Uterus (tissue), 2 donors: Measurements from ENCODE around the gene CDON.

Source experiments
- POLR2A ChIP-seq, 2 donors: fragments of 450-650 bp; IDR thresholded peaks; one replicate each; pipeline ENCODE4 v1.6.1; 2016; ENCODE audit warnings: antibody characterized with exemption in 2 of 2, mild to moderate bottlenecking in 1 of 2, moderate library complexity in 1 of 2
- TF ChIP-seq, protein P1 (sequence below), 4 experiments: fragments of 200-600 bp in 2 of 4; fragments of 450-650 bp in 2 of 4; sonication (generic) in 2 of 4; IDR thresholded peaks; one replicate each; pipeline ENCODE4 v1.5.1; 2016 to 2019; ENCODE audit warnings: antibody characterized with exemption in 4 of 4, mild to moderate bottlenecking in 2 of 4, moderate library complexity in 1 of 4

GRCh38 chr11:125924384-125925007 lies 138.2 kb downstream of the CDON start:
- TF ChIP-seq, protein P1, sequence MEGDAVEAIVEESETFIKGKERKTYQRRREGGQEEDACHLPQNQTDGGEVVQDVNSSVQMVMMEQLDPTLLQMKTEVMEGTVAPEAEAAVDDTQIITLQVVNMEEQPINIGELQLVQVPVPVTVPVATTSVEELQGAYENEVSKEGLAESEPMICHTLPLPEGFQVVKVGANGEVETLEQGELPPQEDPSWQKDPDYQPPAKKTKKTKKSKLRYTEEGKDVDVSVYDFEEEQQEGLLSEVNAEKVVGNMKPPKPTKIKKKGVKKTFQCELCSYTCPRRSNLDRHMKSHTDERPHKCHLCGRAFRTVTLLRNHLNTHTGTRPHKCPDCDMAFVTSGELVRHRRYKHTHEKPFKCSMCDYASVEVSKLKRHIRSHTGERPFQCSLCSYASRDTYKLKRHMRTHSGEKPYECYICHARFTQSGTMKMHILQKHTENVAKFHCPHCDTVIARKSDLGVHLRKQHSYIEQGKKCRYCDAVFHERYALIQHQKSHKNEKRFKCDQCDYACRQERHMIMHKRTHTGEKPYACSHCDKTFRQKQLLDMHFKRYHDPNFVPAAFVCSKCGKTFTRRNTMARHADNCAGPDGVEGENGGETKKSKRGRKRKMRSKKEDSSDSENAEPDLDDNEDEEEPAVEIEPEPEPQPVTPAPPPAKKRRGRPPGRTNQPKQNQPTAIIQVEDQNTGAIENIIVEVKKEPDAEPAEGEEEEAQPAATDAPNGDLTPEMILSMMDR (IDR thresholded peaks at IDR 0.05): no peak
- no peak for TF ChIP-seq POLR2A (IDR thresholded peaks at IDR 0.05)
